Neural cell (in vitro differentiated cells): ENCODE results near the gene PHLPP1. TPM values are rescaled to one million over a fixed set of nuclear protein-coding genes. Genes with fewer than 3 reads are reported as not detected.

ENCODE experiments used
- H2AFZ ChIP-seq: fragments of 200-600, 300-800 bp; sonication (generic), shearing (Covaris generic); 2 replicates; pipeline ENCODE4 v1.6.0; 2014; ENCODE audit warnings: low read depth, mild to moderate bottlenecking, antibody characterized with exemption, low read length, moderate library complexity
- H3F3A ChIP-seq: fragments of 200-600 bp; shearing (Covaris generic); 2 replicates; pipeline ENCODE4 v1.6.1; 2016; ENCODE audit warnings: mild to moderate bottlenecking, moderate library complexity, mixed read lengths, antibody characterized with exemption, low read length; ENCODE audit not compliant: insufficient read depth, poor library complexity, severe bottlenecking
- H3K27ac ChIP-seq: fragments of 200-600, 300-800 bp; sonication (generic), shearing (Covaris generic); 2 replicates; pipeline ENCODE4 v1.5.1; 2014; ENCODE audit warnings: mild to moderate bottlenecking, low read length, moderate library complexity
- H3K27me3 ChIP-seq: fragments of 300-800, 200-600 bp; sonication (generic), shearing (Covaris generic); 2 replicates; pipeline ENCODE4 v1.6.0; 2014; ENCODE audit warnings: mild to moderate bottlenecking, low read depth, low read length, moderate library complexity; ENCODE audit not compliant: insufficient read depth
- H3K36me3 ChIP-seq: fragments of 300-800, 200-600 bp; sonication (generic), shearing (Covaris generic); 2 replicates; pipeline ENCODE4 v1.5.1; 2014; ENCODE audit warnings: mild to moderate bottlenecking, antibody characterized with exemption, low read length, moderate library complexity; ENCODE audit not compliant: insufficient read depth
- H3K4me2 ChIP-seq: fragments of 300-800, 200-600 bp; sonication (generic), shearing (Covaris generic); 2 replicates; pipeline ENCODE4 v1.6.0; 2014; ENCODE audit warnings: mild to moderate bottlenecking, low read length
- H3K4me3 ChIP-seq: fragments of 300-800, 200-600 bp; sonication (generic), shearing (Covaris generic); 2 replicates; pipeline ENCODE4 v1.5.1; 2014; ENCODE audit warnings: mild to moderate bottlenecking, low read length, moderate library complexity
- H3K79me2 ChIP-seq: fragments of 200-600 bp; shearing (Covaris generic); replicated peaks from 2 replicates; pipeline ENCODE4 v1.6.0; 2014; ENCODE audit warnings: mild to moderate bottlenecking, low read length, moderate library complexity; ENCODE audit not compliant: insufficient read depth
- H3K9ac ChIP-seq: fragments of 300-800, 200-600 bp; sonication (generic), shearing (Covaris generic); 2 replicates; pipeline ENCODE4 v1.6.1; 2016; ENCODE audit warnings: mild to moderate bottlenecking, low read length, mixed read lengths
- H3K9me2 ChIP-seq: fragments of 200-600 bp; shearing (Covaris generic); 2 replicates; pipeline ENCODE4 v1.6.1; 2016; ENCODE audit warnings: mild to moderate bottlenecking, low read length, mixed read lengths; ENCODE audit not compliant: insufficient read depth
- H3K9me3 ChIP-seq: fragments of 200-600, 300-800 bp; sonication (generic), shearing (Covaris generic); 2 replicates; pipeline ENCODE4 v1.6.1; 2016; ENCODE audit warnings: mild to moderate bottlenecking, mixed run types, low read length, moderate library complexity, mixed read lengths
- H4K20me1 ChIP-seq: fragments of 200-600 bp; shearing (Covaris generic); 2 replicates; pipeline ENCODE4 v1.6.1; 2016; ENCODE audit warnings: mild to moderate bottlenecking, mixed run types; ENCODE audit not compliant: insufficient read depth
- EP300 ChIP-seq: fragments of 450-650 bp; conservative IDR thresholded peaks from 2 replicates; pipeline ENCODE4 v1.6.1; 2014; ENCODE audit warnings: antibody characterized with exemption, mild to moderate bottlenecking, moderate library complexity; ENCODE audit not compliant: poor library complexity, severe bottlenecking
- EZH2 ChIP-seq: fragments of 200-600, 300-800 bp; shearing (Covaris generic), sonication (generic); IDR thresholded peaks from 2 replicates; pipeline ENCODE4 v1.6.1; 2014; ENCODE audit warnings: antibody characterized with exemption, low read length, borderline replicate concordance, mild to moderate bottlenecking; ENCODE audit not compliant: insufficient read depth, poor library complexity, severe bottlenecking
- MXI1 ChIP-seq: fragments of 450-650 bp; conservative IDR thresholded peaks from 2 replicates; pipeline ENCODE4 v1.6.1; 2014; ENCODE audit warnings: antibody characterized with exemption, mild to moderate bottlenecking; ENCODE audit not compliant: poor library complexity, severe bottlenecking
- POLR2AphosphoS5 ChIP-seq: IDR thresholded peaks from 2 replicates; pipeline ENCODE4 v1.6.1; 2012
- RAD21 ChIP-seq: fragments of 450-650 bp; conservative IDR thresholded peaks from 2 replicates; pipeline ENCODE4 v1.6.1; 2014; ENCODE audit warnings: antibody characterized with exemption, mild to moderate bottlenecking, moderate library complexity
- SMC3 ChIP-seq: fragments of 450-650 bp; conservative IDR thresholded peaks from 2 replicates; pipeline ENCODE4 v1.6.1; 2014; ENCODE audit warnings: antibody characterized with exemption, mild to moderate bottlenecking, moderate library complexity; ENCODE audit not compliant: poor library complexity
- TAF1 ChIP-seq: IDR thresholded peaks from 2 replicates; pipeline ENCODE4 v1.6.1; 2012; ENCODE audit warnings: low read depth
- polyA plus RNA-seq: library from polyadenylated mRNA; depleted of rRNA; stranded (reverse); fragments of >200 nt; gene quantifications from 2 replicates; pipeline ENCODE4 v1.2.3, GENCODE V29; 2014
- TF ChIP-seq, protein P1 (sequence below): fragments of 450-650 bp; IDR thresholded peaks from 2 replicates; pipeline ENCODE4 v1.5.1; 2014; ENCODE audit warnings: antibody characterized with exemption, mild to moderate bottlenecking, moderate library complexity; ENCODE audit not compliant: poor library complexity, severe bottlenecking
- TF ChIP-seq, protein P2 (sequence below): IDR thresholded peaks from 2 replicates; pipeline ENCODE4 v1.6.1; 2012; ENCODE audit warnings: borderline replicate concordance

Gene PHLPP1
- polyA plus RNA-seq, 1 donor from 2014 or later: 4.5 TPM

DNA sequence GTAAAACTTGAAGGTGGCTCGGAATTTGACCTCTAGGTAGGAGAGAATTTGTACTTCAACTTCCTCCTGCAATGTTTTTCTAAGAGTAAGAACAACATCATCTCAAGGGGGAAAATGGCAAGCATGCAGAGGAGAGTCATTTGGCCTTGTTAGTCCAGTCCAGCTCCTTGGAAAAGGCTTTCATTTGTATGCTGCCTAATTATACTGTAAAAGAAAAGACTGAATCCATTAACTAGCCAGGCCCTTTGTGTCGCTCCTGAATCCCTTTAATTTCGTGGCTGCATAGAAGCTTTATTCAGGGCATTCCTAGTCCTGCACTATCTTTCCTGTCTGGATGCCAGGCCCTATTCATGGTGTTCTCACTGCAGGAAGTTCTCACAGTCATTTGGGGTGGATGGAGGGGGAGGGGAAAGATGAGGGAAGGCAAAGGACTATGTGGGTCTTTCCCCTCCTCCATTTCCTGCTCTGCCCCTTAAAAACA is 36.0 kb downstream of the PHLPP1 start:
- H3F3A ChIP-seq: no peaks in the 10 kb centered on the region
- H3K9me3 ChIP-seq: no peaks in the 10 kb centered on the region
- no peaks in the 10 kb centered on the region for H3K9me2 ChIP-seq
- no peaks in the 10 kb centered on the region for H3K27me3 ChIP-seq
- H3K4me3 ChIP-seq: no peak overlapping the region
- H3K4me2 ChIP-seq: no peak overlapping the region
- H3K79me2 ChIP-seq: peaks cover 68% of the 10 kb centered on the region
- H4K20me1 ChIP-seq: no peaks in the 10 kb centered on the region
- no peak overlapping the region for H2AFZ ChIP-seq
- no peak overlapping the region for H3K9ac ChIP-seq
- no peak overlapping the region for H3K27ac ChIP-seq
- H3K36me3 ChIP-seq: no peaks in the 10 kb centered on the region
- no peak for TF ChIP-seq EP300
- no peak for TF ChIP-seq TAF1
- no peak for TF ChIP-seq EZH2
- TF ChIP-seq, protein P1, sequence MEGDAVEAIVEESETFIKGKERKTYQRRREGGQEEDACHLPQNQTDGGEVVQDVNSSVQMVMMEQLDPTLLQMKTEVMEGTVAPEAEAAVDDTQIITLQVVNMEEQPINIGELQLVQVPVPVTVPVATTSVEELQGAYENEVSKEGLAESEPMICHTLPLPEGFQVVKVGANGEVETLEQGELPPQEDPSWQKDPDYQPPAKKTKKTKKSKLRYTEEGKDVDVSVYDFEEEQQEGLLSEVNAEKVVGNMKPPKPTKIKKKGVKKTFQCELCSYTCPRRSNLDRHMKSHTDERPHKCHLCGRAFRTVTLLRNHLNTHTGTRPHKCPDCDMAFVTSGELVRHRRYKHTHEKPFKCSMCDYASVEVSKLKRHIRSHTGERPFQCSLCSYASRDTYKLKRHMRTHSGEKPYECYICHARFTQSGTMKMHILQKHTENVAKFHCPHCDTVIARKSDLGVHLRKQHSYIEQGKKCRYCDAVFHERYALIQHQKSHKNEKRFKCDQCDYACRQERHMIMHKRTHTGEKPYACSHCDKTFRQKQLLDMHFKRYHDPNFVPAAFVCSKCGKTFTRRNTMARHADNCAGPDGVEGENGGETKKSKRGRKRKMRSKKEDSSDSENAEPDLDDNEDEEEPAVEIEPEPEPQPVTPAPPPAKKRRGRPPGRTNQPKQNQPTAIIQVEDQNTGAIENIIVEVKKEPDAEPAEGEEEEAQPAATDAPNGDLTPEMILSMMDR: no peak
- no peak for TF ChIP-seq MXI1
- TF ChIP-seq POLR2AphosphoS5: no peak
- no peak for TF ChIP-seq RAD21
- TF ChIP-seq, protein P2, sequence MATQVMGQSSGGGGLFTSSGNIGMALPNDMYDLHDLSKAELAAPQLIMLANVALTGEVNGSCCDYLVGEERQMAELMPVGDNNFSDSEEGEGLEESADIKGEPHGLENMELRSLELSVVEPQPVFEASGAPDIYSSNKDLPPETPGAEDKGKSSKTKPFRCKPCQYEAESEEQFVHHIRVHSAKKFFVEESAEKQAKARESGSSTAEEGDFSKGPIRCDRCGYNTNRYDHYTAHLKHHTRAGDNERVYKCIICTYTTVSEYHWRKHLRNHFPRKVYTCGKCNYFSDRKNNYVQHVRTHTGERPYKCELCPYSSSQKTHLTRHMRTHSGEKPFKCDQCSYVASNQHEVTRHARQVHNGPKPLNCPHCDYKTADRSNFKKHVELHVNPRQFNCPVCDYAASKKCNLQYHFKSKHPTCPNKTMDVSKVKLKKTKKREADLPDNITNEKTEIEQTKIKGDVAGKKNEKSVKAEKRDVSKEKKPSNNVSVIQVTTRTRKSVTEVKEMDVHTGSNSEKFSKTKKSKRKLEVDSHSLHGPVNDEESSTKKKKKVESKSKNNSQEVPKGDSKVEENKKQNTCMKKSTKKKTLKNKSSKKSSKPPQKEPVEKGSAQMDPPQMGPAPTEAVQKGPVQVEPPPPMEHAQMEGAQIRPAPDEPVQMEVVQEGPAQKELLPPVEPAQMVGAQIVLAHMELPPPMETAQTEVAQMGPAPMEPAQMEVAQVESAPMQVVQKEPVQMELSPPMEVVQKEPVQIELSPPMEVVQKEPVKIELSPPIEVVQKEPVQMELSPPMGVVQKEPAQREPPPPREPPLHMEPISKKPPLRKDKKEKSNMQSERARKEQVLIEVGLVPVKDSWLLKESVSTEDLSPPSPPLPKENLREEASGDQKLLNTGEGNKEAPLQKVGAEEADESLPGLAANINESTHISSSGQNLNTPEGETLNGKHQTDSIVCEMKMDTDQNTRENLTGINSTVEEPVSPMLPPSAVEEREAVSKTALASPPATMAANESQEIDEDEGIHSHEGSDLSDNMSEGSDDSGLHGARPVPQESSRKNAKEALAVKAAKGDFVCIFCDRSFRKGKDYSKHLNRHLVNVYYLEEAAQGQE: no peak
- no peak for TF ChIP-seq SMC3

DNA sequence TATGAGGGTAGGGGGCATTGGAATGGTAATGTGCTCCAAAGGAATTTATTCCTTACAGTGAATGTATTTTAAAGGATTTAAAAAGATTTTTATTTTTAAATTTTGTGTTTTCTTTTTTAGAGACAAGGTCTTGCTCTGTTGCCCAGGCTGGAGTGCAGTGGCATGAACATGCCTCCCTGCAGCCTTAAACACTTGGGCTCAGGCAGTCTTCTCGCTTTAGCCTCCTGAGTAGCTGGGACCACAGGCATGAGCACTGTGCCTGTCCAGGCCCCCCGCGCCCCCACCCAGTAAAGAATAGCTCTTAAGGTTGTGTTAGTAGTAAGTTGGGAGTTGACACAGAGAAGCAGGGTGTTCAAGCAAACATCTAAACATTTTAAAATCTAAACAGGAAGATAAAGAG is 36.6 kb downstream of the PHLPP1 start:
- H3K9ac ChIP-seq: no peak overlapping the region
- peaks cover 68% of the 10 kb centered on the region for H3K79me2 ChIP-seq
- H3K4me2 ChIP-seq: no peak overlapping the region
- no peaks in the 10 kb centered on the region for H3K27me3 ChIP-seq
- no peak overlapping the region for H2AFZ ChIP-seq
- no peaks in the 10 kb centered on the region for H3K36me3 ChIP-seq
- H3K27ac ChIP-seq: no peak overlapping the region
- no peaks in the 10 kb centered on the region for H3K9me2 ChIP-seq
- no peak overlapping the region for H3K4me3 ChIP-seq
- no peaks in the 10 kb centered on the region for H4K20me1 ChIP-seq
- TF ChIP-seq EP300: no peak
- TF ChIP-seq POLR2AphosphoS5: no peak
- TF ChIP-seq SMC3: no peak
- H3F3A ChIP-seq: no peaks in the 10 kb centered on the region
- H3K9me3 ChIP-seq: no peaks in the 10 kb centered on the region

DNA sequence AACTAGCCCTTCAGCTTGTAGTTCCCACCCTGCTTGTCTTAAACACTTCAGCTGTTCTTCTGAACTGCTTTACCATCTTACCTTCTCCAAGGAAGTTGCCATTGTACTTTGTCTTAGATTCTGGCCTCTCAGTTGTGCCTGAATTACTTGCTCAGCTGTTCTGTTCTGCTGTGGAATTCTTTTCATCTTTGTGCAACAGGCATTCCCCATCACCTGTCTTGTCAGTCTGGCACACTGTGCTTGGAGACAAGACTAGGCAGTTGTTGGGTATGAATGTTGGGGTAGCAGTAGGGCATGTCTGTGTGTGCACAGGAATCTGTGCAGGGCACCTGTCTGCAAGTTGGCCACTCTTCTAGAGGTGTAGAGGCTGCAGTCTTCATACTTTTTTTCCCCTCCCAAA is 38.7 kb downstream of the PHLPP1 start:
- Histone ChIP-seq H4K20me1 (no peaks in the 10 kb centered on the region), H3K4me2 (no peak overlapping the region), H3K79me2 (peaks cover 59% of the 10 kb centered on the region), H2AFZ (no peak overlapping the region), H3K9me2 (no peaks in the 10 kb centered on the region), H3K9me3 (no peaks in the 10 kb centered on the region), H3K27me3 (no peaks in the 10 kb centered on the region), H3K27ac (no peak overlapping the region), H3K36me3 (no peaks in the 10 kb centered on the region), H3F3A (no peaks in the 10 kb centered on the region), H3K4me3 (no peak overlapping the region), H3K9ac (no peak overlapping the region)
- TF ChIP-seq SMC3: no peak
- TF ChIP-seq, protein P1: no peak
- no peak for TF ChIP-seq RAD21
- TF ChIP-seq TAF1: no peak
